Activated CD4-positive, CD25-positive, alpha-beta regulatory T cell treated with anti-CD3 and anti-CD28 coated beads, Interleukin-2, amount 50 U/mL, for 24 hours (primary cell): ENCODE data around the gene PEF1.

Experiments used
- ATAC-seq, 2 donors: fragments of 150-1000 bp; cut with Tn5 transposase; one replicate each; pipeline ENCODE4 v1.10.0; 2021; ENCODE audit warnings: mild to moderate bottlenecking in 1 of 2, moderate library complexity in 1 of 2

Gene PEF1

GRCh38 chr1:31670593-31670964, 25.9 kb upstream of the PEF1 start:
- no peak for ATAC-seq

- ATAC-seq = no peak
Observed at GRCh38 chr1:31669786-31670592, 25.3 kb upstream of the PEF1 start.

DNA sequence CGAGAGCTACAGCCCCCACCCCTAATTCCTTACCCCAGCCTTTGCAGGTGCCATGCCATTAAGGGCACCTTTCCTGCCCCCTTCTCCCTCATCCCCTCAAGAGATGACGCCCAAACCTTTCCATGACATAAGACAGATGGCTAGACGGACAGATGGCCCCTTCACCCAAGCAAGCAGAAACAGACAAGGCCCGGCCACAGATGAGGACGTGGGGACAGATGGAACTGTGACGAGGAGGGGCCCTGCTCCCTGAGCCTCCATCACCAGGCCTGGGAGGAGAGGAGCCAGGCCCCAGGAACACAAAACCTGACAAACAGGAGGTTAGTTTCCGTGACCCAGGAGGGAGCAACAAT, 24.7 kb upstream of the PEF1 start:
- ATAC-seq = no peak

DNA sequence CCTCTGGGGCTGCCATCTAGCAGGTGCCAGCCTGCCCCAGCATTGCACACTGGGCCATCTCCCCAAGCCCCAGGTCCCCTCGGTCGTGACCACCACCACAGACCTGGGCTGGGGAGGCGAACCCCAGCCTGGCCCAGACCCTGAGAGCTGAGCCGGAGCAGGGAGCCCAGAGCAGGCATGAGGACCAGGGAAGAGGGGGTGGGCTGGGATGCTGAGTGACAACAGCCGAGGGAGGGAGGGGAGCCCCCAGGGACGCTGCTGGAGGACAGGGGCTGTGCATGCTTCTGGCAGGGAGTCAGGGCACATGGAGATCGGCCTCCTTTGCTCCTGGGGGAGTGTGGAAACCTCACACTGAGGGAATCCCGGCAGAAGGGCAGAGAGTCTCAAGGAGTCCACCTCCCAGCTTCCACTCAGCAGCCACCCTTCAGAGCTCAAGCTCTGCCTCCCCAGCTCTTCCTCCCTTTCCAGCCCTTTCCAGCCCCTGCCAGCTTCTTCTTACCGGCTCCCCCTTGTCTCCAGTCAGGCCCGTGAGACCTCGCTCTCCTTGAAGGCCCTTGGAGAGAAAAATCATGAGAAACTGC, 23.7 kb upstream of the PEF1 start:
- no peak for ATAC-seq

DNA sequence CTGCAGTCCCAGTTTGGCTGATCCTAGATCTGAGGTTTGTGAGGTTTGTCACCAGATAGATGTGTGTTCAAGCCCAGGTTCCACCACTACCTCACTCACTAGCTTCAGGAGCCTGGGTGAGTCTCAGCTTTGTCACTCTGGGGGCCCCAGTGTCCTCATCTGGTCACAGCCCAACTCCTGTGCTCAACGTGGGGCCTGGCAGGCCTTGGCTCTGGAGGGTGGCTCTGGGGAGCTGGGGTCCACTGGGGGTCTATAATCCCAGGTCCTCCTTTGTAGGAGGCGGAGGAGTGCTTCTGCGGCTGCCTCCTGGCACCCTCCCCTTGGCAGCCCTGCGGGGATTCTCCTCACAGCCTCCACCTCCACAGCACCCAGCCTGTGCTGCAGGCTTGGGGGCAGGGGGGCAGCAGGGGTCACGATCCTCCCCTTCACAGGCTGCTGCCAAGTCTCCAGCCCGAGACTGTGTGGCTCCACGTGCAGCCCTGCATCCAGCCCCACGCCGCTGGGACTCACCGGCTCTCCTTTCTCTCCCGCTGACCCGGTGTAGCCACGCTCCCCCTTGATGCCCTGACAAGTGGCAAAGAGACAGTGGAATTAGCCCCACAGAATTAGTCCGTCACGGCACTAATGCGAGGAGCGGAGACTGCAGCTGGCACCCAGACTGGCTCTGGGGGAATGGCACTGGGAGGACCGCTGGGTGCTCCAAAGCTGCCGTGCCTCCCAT, 22.5 kb upstream of the PEF1 start:
- ATAC-seq = no peak

GRCh38 chr1:31666263-31666963, 21.7 kb upstream of the PEF1 start:
- ATAC-seq = no peak

- ATAC-seq = no peak
Observed at GRCh38 chr1:31665234-31665878, 20.7 kb upstream of the PEF1 start.

DNA sequence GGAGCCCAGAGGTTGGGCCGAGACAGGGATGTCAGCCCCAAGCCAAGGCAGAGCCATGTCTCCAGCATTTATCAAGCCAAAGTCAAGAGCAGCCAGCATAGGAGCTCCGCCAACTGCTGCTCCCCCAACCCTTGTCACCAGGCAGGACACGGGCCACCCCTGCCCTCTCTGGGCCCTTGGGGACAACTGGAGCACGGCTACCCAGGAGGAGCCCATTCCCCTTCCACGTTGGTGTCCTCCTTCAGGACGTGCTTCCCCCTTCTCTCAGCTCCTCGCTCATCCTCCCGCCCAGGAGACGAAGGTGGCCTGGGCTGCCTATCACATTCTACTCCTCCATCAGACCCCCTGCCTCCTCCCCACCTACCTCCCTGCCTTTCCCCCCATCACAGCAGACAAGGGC, 19.9 kb upstream of the PEF1 start:
- no peak for ATAC-seq

- ATAC-seq = no peak
Observed at GRCh38 chr1:31663622-31664452, 19.2 kb upstream of the PEF1 start.

DNA sequence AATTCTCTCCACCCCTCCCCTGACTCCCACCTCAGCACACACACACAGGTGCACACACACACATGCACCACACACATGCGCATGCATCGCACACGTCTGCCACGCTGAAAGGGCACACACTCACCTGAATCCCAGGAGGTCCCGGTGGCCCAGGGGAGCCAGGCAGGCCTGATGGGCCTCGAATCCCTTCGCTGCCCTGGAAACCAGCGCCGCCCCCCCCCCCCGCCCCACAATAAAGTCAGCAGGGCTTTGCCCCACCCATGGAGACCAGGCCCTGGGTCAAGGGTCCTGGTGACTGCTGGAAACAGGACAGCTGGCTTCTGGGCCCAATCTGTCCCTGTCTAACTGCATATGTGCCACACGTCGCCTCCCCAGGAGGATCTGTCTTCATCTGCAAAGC, 17.8 kb upstream of the PEF1 start:
- ATAC-seq = no peak

DNA sequence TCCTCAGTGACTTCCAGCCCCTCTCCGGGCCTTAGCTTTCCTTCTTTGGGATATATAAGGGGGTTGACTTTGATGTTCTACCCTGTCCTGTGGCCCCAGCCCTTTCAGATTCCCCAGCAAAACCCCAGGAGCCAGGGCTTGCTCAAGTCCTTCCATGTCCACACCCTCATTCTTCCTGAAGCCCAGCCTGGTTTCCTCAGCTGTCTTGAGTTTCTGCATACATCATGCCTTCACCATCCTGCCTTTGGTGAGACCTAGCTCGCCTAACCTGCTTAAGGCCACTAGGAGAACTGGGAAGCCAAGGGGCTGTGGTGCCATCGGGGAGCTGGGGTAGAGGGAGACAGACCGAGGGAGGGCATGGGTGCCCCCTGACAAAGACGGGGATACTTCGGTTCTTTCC, 17.2 kb upstream of the PEF1 start:
- ATAC-seq = no peak

- no peak for ATAC-seq
Observed at GRCh38 chr1:31660871-31661455, 16.3 kb upstream of the PEF1 start.

DNA sequence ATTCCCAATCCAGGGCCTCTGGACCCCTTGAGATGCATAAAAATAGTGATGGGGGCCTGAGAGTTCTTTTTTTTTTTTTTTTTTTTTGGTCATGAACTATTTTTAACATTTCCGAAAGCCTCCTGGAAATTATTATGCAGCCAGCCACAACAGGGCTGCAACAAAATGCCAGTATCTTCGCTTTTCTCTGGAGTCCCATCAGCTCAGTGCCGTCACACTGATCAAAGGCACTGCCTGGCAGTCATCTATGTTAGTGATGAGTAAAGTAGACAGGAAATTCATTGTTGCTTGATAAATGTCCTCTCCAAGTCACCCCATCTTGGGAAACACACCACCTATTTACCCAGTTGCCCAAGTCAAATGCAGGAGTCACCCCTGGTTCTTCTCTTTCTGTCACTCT, 15.2 kb upstream of the PEF1 start:
- ATAC-seq = no peak

GRCh38 chr1:31658721-31659120, 14.0 kb upstream of the PEF1 start:
- ATAC-seq = no peak

DNA sequence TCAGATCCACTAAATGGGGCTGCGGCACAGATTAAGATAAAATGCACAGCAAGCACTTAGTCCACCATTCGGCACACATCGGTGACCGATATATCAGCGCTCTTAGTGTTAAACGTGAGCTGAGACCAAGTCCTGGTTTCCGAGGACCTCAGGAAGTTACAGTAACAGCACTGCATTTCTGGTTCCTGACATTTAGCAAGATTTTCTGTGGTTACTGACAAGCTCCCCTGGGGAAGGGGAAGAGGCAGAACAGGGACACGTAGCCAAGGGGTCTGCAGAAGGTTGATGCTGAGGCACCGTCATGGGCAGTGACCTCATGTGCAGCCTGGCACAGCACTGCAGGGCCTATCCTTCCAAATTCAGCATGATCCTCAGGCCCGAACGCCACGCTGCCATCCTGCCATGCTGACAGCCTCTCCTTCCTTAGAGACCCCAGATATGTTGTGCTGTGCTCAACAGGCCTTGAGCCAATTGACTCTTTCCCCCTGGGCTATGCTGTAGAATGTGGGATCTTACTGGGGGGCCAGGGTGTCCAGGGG, 13.4 kb upstream of the PEF1 start:
- ATAC-seq = no peak

DNA sequence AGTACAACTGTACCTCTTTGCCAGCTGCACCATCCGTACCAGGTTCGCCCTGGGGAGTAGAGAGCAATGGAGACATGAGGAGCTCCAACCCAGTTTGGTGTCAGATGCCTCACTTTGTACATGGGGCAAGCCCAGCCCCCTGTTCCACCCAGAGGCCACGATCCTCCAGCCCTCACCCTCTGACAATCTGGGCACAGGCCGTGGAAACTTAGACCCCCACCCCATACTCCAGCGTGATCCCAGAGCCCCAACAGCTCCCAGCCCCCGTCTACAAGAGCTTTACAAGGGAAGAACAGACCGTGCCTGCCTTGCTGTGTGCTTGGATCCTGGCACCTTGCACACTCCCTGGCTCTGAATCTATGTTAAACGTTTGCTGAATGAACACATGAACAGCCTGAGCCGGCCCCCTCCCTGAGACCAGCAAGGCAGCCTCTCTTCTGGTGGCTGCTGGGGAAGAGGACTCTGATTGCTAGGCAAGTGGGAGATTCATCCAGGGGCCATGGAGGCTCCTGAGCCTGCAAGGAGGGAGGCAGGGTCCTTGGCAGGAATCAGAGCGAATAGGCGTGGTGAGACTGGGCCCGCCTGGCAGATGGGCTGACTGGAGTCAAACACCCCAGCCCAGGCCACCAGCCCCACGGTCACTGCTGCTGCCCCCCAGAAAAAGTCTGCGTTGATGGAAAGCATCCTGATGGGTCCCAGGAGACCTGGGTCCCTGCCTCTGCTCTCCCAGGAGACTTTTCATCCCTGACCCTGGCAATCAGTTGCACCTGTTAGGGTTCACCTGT, 12.5 kb upstream of the PEF1 start:
- ATAC-seq = no peak

- ATAC-seq = no peak
Observed at GRCh38 chr1:31655756-31656155, 11.1 kb upstream of the PEF1 start.

DNA sequence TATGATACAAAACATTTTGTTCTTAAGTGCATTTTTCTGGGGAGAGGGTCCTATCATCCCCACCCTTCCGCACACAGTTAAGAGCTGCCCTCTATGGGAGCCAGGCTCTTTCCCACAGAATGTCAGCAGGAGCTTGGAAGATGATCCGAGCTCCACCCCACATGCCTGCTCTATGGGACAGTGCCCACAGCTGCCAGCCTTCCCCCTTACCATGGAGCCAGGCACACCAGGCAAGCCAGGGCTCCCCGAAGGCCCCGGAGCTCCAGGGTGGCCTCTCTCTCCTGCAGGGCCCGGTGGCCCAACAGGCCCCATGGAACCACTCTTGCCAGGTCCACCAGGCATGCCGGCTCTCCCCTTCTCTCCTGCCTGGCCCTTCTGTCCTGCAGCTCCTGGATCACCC, 10.4 kb upstream of the PEF1 start:
- no peak for ATAC-seq

GRCh38 chr1:31654474-31654776, 9.7 kb upstream of the PEF1 start:
- no peak for ATAC-seq

GRCh38 chr1:31653717-31654473, 9.2 kb upstream of the PEF1 start:
- no peak for ATAC-seq
